GM19328 (cell line): ENCODE measurements around the gene FAM221A.
"Not testable (repeated sequence)": the region's sequence is repeated elsewhere in the genome, so short reads cannot be mapped to it uniquely, and the experiment has no call there.

Experiments
- ATAC-seq: cut with Tn5 transposase; IDR thresholded peaks from one replicate; pipeline ENCODE4 v1.9.1; 2021; ENCODE audit warnings: mild to moderate bottlenecking, moderate library complexity; ENCODE audit not compliant: unreplicated experiment

Gene FAM221A, protein sequence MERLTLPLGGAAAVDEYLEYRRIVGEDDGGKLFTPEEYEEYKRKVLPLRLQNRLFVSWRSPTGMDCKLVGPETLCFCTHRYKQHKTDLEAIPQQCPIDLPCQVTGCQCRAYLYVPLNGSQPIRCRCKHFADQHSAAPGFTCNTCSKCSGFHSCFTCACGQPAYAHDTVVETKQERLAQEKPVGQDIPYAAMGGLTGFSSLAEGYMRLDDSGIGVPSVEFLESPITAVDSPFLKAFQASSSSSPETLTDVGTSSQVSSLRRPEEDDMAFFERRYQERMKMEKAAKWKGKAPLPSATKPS

DNA sequence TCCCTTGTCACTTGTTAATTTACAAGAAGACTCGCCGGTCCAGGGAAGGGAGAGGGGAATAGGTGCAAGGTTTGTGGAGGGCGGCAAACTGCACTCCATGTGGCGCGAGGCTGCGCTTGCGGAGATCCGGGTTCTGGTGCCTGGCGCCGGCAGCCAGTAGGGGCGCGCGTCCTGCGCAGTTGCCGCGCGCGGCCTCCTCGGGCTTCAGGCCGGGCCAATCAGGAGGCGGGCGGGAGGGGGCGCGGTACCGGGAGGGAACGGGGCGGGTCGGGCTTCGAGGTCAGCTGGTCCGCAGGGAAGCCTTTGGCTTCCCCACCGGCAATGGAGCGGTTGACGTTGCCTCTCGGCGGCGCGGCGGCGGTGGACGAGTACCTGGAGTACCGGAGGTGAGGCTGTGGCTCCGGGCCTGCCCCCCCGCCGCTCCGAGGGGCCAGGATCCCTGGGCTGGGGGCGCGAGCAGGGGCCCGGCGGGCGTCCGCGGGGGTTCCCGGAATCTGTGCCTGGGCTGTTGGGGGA is at the start of gene FAM221A:
FAM221A (plus strand) TSS at position 302 of the 516 bp plus-strand sequence; CDS start at position 322, 20 bp downstream.
- ATAC-seq: peak; percentile 99

DNA sequence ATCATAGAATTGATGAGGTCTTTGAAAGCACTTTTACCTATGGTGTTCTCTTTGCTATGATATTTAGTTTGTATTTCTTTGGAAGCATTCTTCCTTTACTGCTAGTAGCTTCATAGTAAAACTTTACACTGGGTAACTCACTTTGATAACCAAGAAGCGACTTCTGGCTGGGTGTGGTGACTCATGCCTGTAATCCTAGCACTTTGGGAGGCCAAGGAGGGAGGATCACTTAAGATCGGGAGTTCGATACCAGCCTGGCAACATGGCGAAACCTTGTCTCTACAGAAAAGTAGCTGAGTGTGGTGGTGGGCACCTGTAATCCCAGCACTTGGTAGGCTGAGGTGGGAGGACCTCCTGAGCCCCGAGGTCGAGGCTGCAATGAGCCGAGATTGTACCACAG is 46.6 kb upstream of the FAM221A start:
- ATAC-seq: no peak

DNA sequence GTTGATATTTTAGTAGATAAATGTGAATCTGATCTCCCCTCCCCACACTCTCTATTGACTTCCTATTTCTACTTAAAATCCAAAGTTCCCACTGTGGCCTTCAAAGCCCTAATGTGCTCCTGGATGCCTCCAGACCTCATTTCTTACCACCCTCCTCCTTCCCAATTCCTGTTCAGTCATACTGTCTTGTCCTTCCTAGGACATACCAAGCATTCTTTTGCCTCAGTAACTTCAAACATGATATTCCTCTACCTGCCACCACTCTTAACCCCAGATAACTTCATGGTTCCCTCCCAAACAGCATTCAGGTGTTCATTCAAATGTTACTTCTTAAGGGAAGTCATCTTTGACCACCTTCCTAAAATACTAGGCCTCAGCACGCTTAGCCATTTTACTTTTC is 34.2 kb upstream of the FAM221A start:
- ATAC-seq: no peak

DNA sequence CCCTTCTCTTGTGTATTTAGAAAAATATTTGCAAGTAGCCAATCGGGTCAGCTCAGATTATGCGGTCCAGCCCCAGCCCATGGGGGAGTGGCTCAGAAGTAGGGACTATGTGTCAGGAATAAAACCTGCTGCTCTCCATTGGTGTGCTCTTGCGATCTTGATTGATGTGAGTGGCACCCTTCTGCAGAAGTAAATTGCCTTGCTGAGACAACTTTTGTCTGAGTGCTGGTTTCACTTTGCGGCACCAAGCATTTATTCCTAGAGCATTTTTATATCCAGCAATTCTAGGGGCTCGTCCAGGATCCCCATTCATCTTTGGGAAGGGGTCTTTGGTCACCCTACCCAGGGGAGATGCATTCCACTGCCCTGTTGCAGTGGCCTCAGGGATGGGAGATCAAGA is 26.1 kb upstream of the FAM221A start:
- no peak for ATAC-seq

DNA sequence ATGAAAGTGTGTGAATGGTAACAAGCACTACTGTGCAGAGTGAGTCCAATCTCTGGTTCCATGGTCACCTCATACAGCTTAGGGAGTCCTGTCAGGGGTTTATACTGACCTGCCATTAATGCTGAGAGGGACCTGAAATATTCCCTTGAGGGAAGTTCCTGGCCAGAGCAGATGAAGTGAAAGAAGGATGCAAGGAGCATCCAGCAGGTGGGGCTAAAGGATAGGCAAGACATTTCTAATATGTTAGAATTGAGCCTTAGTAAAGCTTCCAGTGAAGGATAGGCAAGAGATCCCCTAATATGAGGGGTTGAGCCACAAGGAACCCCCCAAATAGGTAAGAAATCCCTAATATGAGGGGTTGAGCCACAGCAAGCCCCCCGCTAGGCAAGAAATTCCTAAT is 25.5 kb upstream of the FAM221A start:
- ATAC-seq: no peak

DNA sequence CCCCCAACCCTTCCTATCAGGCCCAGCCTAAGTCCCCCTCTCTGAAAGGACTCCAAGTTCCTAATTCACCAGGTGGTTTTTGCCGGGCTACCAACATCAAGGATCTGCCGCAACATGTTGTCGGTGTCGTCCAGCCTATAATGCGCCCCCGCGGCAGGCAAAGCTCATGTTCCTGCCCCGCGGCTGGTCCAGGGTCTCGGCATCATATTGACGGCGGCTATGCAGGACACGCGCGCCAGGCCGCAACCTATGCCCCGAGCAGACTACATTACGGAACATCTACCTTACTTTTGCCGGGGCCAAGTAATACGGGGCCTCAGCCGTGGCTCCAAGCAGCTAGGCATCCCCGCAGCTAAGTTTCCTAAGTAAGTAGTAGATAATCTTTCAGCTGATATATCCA is 24.6 kb upstream of the FAM221A start:
- ATAC-seq: no peak

DNA sequence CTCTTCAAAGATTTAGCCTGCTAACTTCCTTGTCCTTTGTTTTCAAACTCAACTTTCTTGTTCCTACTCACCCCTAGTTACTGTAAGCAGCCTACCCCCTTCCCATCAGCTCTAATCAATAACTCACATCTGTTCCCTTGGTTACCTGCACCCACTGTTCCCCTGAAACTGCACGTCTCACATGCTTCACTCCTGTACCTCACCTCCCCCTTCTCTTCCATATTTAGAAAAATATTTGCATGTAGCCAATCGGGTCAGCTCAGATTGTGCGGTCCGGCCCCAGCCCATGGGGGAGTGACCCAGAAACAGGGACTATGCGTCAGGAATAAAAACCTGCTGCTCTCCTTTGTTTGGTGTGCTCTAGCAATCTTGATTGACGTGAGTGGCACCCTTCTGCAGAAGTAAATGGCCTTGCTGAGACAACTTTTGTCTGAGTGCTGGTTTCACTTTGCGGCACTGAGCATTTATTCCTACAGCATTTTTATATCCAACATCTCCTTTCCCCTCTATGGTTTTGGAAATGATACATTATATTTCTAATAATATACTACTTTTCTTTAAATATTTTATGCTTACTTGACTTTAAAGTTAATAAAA is 21.1 kb upstream of the FAM221A start:
- ATAC-seq: no peak

DNA sequence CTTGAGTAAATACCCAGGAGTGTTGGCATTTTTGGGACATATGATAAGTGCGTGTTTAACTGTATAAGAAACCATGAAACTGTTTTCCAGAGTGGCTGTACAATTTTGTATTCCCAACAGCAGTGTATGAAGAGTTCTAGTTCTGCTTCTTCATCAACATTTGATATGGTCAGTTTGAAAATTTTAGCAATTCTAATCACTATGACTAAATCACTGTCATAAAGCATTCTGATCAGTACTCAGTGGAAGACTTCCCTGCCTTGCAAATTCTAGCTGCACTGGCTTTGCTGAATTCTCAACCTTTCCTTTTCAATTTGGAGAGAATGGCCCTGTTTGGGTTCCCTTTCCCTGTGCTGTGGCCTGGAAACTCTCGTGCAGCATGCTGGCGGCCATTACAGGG is 18.6 kb upstream of the FAM221A start:
- ATAC-seq: no peak

DNA sequence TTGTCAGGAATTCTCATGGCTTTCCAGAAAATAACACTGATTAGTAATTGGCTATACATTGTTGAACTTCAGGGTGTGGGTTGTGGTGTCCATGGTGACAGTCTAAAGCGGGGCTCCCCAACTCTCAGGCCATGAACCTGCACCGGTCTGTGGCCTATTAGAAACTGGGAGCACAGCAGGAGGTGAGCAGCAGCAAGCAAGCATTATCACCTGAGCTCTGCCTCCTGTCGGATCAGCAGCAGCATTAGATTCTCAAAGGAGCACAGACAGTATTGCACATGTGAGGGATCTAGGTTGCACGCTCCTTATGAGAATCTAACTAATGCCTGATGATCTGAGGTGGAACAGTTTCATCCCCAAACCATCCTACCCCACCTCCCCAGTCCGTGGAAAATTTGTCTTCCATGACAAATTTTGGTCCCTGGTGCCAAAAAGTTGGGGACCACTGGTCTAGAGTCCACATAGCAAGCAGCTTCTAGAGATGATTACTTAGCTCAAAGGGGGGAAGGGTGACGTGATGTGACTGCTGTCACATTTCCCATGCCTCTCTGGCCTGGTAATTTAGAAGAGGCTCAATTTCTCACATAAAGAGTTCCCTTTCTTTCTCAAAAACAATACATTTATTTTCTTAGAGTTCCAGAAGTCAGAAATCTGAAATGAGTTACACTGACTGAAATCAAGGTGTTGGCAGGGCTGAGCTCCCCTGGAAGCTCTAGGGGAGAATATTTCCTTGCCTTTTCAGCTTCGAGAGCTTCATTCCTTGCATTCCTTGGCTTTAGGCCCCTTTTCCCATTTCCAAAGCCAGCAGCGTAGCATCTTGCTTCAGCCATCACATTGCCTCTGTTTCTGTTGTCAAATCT is 17.6 kb upstream of the FAM221A start:
- ATAC-seq: no peak

DNA sequence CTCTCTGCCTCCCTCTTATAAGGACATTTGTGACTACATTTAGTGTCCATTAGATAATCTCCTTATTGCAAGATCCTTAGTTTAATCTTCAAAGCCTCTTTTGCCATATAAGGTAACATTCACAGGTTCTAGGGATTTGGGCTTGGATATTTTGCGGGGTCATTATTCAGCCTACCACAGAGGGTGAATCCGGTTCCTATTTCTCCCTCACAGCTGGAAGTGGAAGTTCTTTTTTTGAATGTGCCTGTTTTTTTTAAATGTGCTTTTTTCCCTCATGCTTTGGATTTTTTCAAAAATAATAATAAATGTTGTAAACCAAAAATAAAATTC is 17.1 kb upstream of the FAM221A start:
- no peak for ATAC-seq

DNA sequence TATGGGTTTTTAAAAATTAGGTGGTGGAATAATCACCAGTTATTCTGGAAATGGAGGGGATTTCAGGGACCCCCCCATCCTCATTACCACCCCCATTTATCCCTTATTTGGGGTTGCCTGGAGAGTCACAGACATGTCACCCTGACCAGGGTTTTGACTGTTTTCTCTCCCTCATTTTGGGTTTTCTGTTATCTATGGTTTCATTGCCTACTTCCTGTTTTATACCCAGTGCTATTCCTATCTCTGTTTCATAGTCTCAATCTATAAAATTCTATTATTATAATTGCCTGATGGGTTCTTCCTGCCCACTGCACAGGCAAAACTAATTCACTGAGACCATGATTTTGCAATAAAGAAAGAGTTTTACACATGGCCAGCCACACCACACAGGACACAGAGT is 15.9 kb upstream of the FAM221A start:
- ATAC-seq: no peak

DNA sequence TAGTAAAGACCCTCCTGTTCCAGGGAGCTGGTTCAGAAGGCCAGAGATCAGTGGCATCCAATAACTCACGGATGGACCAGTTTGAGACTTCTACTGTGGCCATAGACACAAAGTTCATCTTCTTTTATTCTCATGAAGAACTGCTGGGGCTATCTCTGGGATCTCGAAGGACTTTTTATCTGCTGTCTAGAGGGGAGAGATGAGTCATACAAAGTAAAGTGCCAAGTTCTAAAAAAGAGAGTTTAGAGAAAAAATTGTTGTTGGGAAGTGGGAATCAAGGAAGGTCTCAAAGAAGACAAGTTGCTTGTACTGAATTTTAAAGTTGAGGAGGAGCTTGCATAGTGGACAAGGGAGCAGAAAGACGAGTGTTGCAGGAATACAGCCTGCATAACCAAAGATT is 8.0 kb upstream of the FAM221A start:
- no peak for ATAC-seq

DNA sequence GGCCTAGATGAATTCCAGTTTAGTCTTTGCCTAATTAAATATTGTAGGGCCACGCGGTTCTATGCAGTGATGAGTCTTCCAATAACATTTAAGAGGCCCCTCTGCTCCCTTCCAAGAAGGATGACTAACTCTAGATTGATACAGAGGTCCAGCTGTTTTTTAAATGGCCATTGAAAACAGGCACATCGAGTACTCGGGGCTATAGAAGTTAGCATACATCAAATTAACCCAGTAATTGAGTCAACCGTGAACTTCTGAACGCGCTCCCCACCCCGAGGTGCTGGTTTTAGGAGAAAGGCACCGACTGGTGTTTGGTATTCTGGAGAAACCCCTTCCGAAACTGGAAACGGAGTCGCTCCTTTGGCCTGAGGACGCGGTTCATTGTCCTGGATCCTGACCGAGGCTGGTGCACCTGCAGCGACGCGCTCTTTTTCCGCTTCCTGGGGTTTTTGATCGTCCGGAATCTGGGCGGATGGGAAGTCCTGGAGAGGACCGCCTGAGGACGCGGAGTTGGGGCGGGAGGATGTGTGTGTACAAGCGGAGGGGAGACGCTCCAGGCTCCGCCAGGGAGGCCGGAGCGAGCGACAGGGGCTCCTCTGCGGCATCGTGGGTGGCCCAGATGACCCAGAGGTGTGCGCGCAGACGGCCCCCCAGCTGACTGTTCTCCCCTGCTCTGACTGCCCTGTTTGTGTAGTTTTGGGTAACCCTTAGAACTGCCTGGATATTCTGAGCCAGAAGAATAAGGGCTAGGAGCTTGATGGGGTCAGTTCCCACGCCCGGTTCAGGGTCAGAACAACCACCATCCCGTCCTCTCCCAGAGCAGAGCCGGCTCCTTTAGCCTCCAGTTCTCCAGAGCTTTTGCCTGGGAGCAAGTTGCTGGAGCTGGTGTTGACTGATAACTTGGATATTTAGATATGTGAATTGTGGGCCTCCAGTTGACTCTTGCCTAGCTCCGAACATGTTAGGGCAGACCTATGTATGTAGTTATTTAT is 711 bp downstream of the FAM221A start:
- peak; percentile 22 for ATAC-seq

DNA sequence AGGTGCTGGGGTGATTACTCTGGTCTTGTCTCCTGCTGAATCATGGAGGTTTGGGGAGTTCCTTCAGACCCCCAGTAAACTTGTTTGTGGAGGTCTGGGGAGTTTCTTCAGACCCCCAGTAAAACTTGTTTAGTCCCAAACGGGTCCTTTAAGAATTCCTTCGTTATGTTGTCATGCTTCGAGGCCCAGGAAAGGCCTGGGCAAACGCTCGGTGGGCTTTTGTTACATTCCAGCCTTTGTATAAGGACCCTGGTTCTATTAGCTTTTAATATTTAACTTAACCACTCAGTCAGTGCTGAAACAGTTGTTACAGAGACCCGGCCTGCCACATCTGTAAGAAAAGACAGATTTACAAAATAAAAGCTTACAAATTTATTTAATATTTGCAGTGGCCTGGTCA is 4.0 kb downstream of the FAM221A start:
- ATAC-seq: not testable (repeated sequence)

DNA sequence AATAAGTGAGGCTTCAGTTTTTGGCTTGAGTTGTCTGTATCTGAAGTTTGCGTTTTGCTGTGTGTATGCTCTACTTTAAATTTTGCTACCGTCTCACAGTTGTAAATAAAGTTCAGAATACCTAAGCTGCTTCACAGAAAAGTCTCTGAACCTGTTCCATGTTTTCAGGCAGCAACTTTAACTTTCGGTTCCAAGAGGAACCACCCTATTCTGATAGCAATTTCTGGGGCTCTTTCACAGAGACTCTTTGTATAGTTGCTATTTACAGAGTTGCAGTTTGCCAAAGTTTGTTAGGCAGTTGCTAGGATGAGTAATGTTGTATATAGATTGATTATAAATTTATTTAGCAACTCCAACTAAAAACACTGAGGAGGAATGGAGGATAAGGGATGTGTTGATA is 5.7 kb downstream of the FAM221A start:
- ATAC-seq: no peak

DNA sequence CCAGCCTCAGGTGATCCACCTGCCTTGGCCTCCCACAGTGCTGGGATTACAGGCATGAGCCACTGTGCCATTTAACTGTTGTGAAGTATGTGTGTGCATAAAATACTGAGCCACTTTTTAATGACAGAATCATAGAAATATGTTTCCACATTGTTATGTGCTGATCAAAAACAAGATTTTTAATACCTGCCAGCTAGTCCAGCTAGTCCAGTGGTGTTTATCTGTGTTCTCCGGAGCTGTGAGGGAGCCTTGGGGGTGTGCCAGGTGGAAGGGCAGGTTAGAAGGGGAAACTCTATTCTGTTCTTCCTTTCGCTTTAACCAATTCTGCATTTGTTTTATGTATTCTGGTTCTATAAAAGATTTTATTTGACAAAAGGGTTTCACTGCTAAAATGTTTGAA is 7.0 kb downstream of the FAM221A start:
- ATAC-seq: no peak

DNA sequence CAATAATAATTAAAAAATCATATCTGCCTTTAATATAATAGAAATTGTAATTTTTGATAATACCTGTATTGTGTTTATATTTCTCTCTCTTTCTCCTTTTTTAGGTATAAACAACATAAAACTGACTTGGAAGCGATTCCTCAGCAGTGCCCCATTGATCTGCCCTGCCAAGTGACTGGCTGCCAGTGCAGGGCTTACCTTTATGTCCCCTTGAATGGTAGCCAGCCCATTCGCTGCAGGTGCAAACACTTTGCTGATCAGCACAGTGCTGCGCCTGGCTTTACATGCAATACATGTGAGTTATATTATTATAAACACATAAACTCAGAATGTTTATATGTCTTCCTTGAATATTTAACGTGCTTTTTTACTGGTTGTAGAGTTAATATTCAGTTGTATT is 9.2 kb downstream of the FAM221A start:
- ATAC-seq: no peak

DNA sequence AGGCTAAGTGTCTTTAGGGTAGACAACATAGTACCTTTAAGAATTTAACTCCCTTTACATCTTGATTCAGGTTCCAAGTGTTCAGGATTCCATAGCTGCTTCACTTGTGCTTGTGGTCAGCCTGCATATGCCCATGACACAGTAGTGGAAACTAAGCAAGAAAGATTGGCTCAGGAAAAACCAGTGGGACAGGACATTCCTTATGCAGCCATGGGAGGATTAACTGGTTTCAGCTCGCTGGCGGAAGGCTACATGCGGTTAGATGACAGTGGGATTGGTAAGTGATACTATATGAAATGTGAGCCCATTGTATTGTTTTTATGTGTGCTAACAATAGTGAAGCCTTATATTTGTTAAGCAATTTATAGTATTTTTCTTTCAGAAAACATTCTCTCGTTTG is 11.3 kb downstream of the FAM221A start:
- no peak for ATAC-seq

DNA sequence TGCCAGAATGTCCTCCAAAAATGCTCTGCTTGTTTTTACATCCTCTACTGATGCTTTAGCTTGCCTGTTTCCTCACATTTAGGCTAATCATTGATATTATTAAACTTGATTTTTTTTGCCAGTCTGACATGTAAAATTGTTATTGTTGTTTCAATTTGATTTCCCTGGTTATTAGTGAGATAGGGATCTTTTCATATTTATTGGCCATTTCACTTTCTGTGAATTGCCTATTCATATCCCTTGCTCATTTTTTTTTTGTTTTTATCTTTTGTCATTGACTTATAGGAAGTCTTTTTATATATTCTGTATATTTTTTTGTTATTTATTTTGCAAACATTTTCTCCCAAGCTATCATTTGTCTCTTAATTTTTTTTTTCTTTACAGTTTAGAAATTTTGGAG is 13.2 kb downstream of the FAM221A start:
- ATAC-seq: no peak

DNA sequence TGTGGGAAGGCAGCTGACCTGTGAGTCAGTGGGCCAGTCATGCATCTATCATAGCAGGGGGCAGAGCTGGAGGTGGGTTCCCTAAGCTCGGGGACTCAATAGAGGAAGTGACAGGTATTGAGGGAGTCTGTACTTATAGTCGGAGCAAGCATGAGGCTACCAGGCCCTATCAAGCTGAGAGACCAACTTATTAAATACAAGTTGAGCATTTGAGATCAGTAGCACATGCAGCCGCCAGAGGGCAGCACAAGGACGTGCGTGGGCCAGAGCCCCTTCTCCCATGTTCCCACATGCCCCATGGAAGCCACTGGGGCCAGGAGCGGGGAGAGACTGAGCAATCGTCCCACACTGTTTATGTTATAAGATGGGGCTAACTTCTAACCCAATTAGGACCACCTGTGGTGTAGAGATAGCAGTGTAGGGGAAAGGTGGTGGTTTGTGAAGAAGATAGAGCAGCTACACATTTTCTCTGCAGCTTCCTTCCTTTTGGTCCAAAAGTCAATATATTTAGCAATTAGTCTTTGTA is 17.0 kb downstream of the FAM221A start:
- no peak for ATAC-seq
